GM12874 (cell line): ENCODE data around the gene DAP.

ENCODE experiments used
- TF ChIP-seq, protein P1 (sequence below): IDR thresholded peaks from 2 replicates; pipeline ENCODE4 v1.5.1; 2011; ENCODE audit warnings: low read depth, mild to moderate bottlenecking, control low read depth, low read length, moderate library complexity; ENCODE audit not compliant: insufficient read depth

Gene DAP

GRCh38 chr5:10772901-10773585 lies 12.0 kb upstream of the DAP start:
- TF ChIP-seq, protein P1, sequence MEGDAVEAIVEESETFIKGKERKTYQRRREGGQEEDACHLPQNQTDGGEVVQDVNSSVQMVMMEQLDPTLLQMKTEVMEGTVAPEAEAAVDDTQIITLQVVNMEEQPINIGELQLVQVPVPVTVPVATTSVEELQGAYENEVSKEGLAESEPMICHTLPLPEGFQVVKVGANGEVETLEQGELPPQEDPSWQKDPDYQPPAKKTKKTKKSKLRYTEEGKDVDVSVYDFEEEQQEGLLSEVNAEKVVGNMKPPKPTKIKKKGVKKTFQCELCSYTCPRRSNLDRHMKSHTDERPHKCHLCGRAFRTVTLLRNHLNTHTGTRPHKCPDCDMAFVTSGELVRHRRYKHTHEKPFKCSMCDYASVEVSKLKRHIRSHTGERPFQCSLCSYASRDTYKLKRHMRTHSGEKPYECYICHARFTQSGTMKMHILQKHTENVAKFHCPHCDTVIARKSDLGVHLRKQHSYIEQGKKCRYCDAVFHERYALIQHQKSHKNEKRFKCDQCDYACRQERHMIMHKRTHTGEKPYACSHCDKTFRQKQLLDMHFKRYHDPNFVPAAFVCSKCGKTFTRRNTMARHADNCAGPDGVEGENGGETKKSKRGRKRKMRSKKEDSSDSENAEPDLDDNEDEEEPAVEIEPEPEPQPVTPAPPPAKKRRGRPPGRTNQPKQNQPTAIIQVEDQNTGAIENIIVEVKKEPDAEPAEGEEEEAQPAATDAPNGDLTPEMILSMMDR: no peak

GRCh38 chr5:10768328-10768899 lies 7.4 kb upstream of the DAP start:
- TF ChIP-seq, protein P1: no peak

DNA sequence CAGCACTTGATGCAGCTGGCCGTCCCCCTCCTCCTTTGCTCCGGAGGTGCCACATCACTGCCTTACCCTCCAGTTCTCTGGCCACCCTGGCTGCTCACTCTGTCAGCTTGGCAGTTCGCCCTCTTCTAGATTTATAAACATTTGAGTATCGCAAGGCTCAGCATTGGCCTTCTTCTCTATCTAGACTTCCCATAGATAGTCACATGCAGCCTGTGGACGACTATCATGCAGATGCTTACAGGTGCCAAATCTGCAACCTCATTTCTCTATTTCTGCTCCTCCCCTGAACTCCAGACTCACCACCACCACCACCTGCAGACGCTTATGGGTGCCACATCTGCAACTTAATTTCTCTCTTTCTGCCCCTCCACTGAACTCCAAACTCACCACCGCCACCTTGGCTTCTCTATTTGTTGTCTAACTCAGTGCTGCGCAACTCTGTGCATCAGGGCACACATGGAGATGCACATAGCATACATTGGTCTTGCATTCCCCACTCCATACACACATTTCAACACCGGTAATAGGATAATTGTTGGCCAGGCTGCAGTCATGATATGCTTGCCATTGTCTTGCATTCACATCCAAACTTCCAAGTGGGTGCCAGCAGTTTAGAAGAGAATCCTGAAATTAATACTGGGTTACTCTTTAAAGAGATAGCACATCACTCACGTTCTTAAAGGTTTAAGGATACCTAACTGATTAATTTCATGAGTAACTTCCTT lies 1.9 kb upstream of the DAP start:
- TF ChIP-seq, protein P1: no peak

DNA sequence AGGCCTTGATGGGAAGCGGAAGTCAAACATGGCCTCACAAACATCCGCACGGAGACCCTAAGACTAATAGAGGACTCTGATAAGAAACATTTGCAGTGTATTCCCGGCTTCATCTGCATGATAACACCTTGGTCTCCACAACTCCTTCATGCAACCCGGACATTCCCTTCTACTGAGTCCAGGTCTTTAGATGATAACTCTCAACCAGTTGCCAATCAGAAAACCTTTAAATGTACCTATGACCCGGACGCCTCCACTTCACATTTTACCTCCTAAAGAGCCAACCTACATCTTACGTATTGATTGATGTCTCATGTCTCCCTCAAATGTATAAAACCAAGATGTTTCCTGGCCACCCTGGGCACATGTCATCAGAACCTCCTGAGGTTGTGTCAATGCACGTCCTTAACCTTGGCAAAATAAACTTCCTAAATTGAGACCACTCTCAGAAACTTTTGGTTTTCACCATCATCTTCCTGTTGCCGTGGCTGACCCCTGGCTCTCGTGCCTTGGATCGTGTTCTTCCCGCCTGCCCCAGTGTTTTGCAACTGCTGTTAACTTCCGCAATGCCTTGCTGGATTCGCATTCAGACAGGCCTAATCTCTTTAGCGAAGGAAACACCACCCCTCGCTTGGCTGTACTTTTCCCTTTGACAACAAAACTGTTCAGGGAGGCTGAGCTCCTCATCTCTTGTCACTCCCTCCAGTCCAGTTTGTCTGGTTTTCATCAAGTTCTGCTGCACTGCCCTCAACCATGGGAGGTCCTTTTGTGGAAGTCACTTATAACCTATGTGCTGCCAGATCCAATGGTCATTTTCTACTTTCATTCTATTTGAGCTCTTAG lies 1.1 kb upstream of the DAP start:
- TF ChIP-seq, protein P1: no peak

GRCh38 chr5:10760921-10761184 lies 181 bp downstream of the DAP start:
- TF ChIP-seq, protein P1: no peak

DNA sequence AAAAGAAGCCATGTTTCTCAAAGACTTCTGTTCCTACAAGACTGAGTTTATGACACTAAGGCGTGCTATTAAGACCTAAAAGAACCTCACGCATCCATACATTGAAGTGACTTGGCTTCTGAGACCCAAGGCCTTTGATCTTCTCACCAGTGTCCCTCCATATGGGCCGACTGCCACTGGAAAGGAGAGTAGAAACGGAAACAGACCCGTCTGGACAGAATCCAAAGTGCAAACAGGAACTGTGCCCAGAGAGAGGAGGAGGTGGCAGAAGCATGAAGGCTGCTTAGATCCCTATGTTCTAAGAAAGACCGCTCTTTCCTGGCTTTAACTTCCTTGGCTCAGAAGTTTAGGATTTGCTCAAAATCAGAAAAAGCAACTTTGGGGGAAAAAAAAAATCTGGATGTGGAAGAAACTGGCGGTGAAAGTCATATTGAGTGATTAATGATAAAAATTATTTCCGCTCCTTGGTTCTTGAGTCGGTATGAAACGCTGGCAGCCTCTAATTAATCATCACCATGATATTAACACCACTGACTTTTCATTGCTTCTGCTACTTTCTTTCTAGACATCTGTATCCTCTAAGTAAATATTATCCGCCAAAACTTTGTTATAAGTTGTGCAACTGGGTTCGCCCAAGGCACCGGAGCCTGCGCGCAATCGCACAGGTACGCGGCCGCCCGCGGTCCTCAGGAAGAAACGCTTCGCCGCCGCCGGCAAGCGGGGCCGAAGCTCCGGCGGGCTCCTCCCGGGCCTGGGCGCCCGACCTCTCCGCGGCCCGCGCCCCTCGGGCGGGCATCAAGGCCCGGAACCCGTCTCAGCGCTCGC lies 726 bp downstream of the DAP start:
- TF ChIP-seq, protein P1: no peak
